Fibroblast of lung (primary cell): ENCODE results near the gene MORC4.

Experiments
- EZH2 ChIP-seq: IDR thresholded peaks from 2 replicates; pipeline ENCODE4 v1.5.1; 2012; ENCODE audit warnings: low read length, control low read depth, mild to moderate bottlenecking; ENCODE audit errors: missing control alignments
- TF ChIP-seq, protein P1 (sequence below), 2 donors: IDR thresholded peaks in 1 of 2; conservative IDR thresholded peaks in 1 of 2; 1 replicate in 1 of 2; 2 replicates in 1 of 2; pipeline ENCODE4 v1.5.1; 2011 to 2012; ENCODE audit warnings: low read length in 2 of 2, control low read depth in 1 of 2, inconsistent platforms in 1 of 2, low read depth in 1 of 2, mild to moderate bottlenecking in 1 of 2

DNA sequence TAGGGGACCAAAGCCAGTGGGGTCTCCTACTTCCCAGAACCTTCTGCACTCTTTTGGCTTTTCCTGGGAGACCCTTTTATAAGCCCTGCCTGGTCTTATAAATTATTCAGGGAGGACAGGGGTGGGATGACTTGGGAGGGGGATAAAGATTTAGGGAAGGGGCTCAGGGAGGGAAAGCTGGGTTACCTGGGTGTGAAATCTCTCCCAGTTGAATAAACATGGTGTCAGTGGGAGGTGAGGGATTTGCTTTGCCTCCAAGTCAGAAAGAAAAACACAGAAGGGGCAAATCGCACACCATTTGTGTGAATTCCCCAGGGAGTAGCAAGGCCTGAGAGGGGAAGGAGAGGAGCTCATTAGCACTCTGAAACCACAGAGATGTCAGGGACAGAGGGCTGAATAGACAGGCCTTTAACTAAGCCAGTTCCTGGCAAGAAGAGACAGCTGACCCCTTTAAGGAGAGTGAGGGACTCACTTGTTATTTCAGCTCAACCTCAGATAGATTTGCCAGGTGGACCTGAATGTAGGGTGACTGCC lies 96.7 kb downstream of the MORC4 start, which contains the start of gene RIPPLY1:
- TF ChIP-seq, protein P1, sequence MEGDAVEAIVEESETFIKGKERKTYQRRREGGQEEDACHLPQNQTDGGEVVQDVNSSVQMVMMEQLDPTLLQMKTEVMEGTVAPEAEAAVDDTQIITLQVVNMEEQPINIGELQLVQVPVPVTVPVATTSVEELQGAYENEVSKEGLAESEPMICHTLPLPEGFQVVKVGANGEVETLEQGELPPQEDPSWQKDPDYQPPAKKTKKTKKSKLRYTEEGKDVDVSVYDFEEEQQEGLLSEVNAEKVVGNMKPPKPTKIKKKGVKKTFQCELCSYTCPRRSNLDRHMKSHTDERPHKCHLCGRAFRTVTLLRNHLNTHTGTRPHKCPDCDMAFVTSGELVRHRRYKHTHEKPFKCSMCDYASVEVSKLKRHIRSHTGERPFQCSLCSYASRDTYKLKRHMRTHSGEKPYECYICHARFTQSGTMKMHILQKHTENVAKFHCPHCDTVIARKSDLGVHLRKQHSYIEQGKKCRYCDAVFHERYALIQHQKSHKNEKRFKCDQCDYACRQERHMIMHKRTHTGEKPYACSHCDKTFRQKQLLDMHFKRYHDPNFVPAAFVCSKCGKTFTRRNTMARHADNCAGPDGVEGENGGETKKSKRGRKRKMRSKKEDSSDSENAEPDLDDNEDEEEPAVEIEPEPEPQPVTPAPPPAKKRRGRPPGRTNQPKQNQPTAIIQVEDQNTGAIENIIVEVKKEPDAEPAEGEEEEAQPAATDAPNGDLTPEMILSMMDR (conservative IDR thresholded peaks at IDR 0.05 in 1 of 2, IDR thresholded peaks at IDR 0.05 in 1 of 2; ENCODE audit: low read depth in 1 of 2, low read length in 2 of 2) = no peak
- TF ChIP-seq EZH2 = no peak
